HCT116 (cell line): ENCODE data around the gene SUB1.

ENCODE experiments used
- CEBPB ChIP-seq: IDR thresholded peaks from 2 replicates; pipeline ENCODE4 v1.6.1; 2012; ENCODE audit warnings: low read depth
- EZH2 ChIP-seq: fragments of 200-600 bp; sonication (generic); IDR thresholded peaks from 2 replicates; pipeline ENCODE4 v1.6.1; 2017; ENCODE audit warnings: antibody characterized with exemption, mixed run types
- FOSL1 ChIP-seq: IDR thresholded peaks from 2 replicates; pipeline ENCODE4 v1.6.1; 2012; ENCODE audit warnings: low read depth
- POLR2A ChIP-seq: IDR thresholded peaks from 2 replicates; pipeline ENCODE4 v1.7.0; 2011; ENCODE audit warnings: borderline replicate concordance; ENCODE audit not compliant: insufficient read depth, insufficient read length; ENCODE audit errors: extremely low read depth
- POLR2AphosphoS5 ChIP-seq: IDR thresholded peaks from 2 replicates; pipeline ENCODE4 v1.6.1; 2011; ENCODE audit warnings: mild to moderate bottlenecking, low read depth, low read length, moderate library complexity
- ZBTB33 ChIP-seq: IDR thresholded peaks from 2 replicates; pipeline ENCODE4 v1.6.1; 2011; ENCODE audit warnings: mild to moderate bottlenecking, low read length, moderate library complexity; ENCODE audit not compliant: insufficient replicate concordance; ENCODE audit errors: extremely low read depth
- ZNF274 ChIP-seq: fragments of 200-500 bp; sonication (Bioruptor generic); IDR thresholded peaks from 2 replicates; pipeline ENCODE4 v1.6.1; 2014; ENCODE audit warnings: mild to moderate bottlenecking, low read depth, low read length, inconsistent platforms
- TF ChIP-seq, protein P1 (sequence below), 3 experiments: fragments of 200-600 bp in 1 of 3; sonication (generic) in 1 of 3; IDR thresholded peaks in 2 of 3; conservative IDR thresholded peaks in 1 of 3; 2 replicates each; pipeline ENCODE4 v1.5.1; 2012 to 2017; ENCODE audit warnings: low read depth in 2 of 3, low read length in 2 of 3, antibody characterized with exemption in 1 of 3, borderline replicate concordance in 1 of 3, control low read depth in 1 of 3, mild to moderate bottlenecking in 1 of 3, mixed read lengths in 1 of 3, mixed run types in 1 of 3, moderate library complexity in 1 of 3; ENCODE audit not compliant: insufficient read depth in 1 of 3

- TF ChIP-seq EZH2 (no peak), POLR2A (no peak), CEBPB (no peak), ZNF274 (no peak), FOSL1 (no peak), ZBTB33 (no peak), POLR2AphosphoS5 (no peak)
- TF ChIP-seq, protein P1, sequence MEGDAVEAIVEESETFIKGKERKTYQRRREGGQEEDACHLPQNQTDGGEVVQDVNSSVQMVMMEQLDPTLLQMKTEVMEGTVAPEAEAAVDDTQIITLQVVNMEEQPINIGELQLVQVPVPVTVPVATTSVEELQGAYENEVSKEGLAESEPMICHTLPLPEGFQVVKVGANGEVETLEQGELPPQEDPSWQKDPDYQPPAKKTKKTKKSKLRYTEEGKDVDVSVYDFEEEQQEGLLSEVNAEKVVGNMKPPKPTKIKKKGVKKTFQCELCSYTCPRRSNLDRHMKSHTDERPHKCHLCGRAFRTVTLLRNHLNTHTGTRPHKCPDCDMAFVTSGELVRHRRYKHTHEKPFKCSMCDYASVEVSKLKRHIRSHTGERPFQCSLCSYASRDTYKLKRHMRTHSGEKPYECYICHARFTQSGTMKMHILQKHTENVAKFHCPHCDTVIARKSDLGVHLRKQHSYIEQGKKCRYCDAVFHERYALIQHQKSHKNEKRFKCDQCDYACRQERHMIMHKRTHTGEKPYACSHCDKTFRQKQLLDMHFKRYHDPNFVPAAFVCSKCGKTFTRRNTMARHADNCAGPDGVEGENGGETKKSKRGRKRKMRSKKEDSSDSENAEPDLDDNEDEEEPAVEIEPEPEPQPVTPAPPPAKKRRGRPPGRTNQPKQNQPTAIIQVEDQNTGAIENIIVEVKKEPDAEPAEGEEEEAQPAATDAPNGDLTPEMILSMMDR (IDR thresholded peaks at IDR 0.05 in 2 of 3, conservative IDR thresholded peaks at IDR 0.05 in 1 of 3; ENCODE audit: borderline replicate concordance in 1 of 3, insufficient read depth in 1 of 3, low read depth in 2 of 3, low read length in 2 of 3): no peak
Measured at GRCh38 chr5:32583582-32584232, 1.6 kb upstream of the SUB1 start.
